A673 (cell line): ENCODE measurements around the gene GRIK4.

Source experiments
- CTCF ChIP-seq: fragments of 300-800, 200-600 bp; sonication (generic); conservative IDR thresholded peaks from 2 replicates; pipeline ENCODE4 v1.5.1; 2017; ENCODE audit warnings: low read depth, mild to moderate bottlenecking, antibody characterized with exemption, low read length, moderate library complexity, mixed read lengths
- EZH2 ChIP-seq: fragments of 200-600 bp; sonication (generic); IDR thresholded peaks from 2 replicates; pipeline ENCODE4 v1.6.1; 2017; ENCODE audit warnings: borderline replicate concordance, low read depth, mild to moderate bottlenecking, mixed read lengths, antibody characterized with exemption, low read length; ENCODE audit not compliant: poor library complexity, severe bottlenecking

- TF ChIP-seq CTCF (peak; percentile 74), EZH2 (no peak)
Measured at GRCh38 chr11:120715239-120715638, 203.7 kb downstream of the GRIK4 start.
